ENCODE data around the gene FER1L5.

DNA sequence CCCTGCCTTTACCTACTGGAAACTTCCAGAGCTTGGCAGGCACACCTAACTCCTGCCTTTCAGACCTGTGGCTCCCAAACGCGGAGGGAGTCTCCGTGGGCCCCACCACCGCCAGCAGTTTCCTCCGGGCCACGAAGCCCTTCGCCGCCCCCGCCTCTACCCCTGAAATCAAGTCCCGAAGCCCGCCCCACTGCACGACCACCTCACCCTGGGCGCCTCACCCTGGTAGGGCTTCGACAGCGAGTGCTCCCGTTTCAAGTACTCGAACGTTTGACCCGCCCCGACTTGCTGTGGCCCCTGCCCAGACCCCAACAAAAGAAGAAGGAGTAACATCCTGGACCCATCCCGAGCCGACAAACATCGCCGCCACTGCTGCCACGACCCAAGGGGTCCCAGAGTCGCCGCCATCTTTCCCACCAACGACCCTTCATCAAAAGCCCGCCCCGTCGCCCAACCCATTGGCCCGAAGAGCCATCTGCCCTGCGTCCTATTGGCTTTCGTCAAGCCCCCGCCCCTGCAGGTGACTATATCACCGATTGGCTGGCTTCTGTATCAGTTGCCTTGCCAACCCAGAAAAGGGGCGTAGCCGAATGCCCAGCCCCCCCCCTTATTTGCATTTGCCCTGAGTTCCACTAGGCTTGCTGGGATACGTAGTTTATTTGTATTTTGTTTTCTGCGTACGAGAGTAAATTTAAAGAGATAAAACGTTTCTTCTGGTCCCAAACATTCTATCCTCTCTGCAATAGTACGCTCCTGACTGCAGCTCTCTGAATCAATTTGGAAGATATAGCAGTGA is 97.3 kb downstream of the FER1L5 start, which contains the start of gene LMAN2L:
- TF ChIP-seq CTCF (IDR thresholded peaks at IDR 0.05) (peak in 2 of 7 experiments; percentile 8 to 14), POLR2A (IDR thresholded peaks at IDR 0.05) (peak in 2 of 3 donors; percentile 69 to 72)

Measured in body of pancreas (tissue), 4 donors.